SK-N-SH treated with all-trans-retinoic acid at 6 μM for 48 hours (cell line): ENCODE data around the gene CFAP100.

ENCODE experiments used
- ATAC-seq: fragments of 200-7000 bp; cut with Tn5 transposase; 3 replicates; pipeline ENCODE4 v1.9.1; 2020; ENCODE audit warnings: mild to moderate bottlenecking, moderate library complexity
- ARNTL ChIP-seq: fragments of 450-650 bp; formaldehyde crosslinking; IDR thresholded peaks from 2 replicates; pipeline ENCODE4 v1.5.0; 2020; ENCODE audit warnings: low read depth, mild to moderate bottlenecking, moderate library complexity, borderline replicate concordance
- BACH2 ChIP-seq: fragments of 250-450 bp; sonication (Bioruptor Pico); IDR thresholded peaks from 2 replicates; pipeline ENCODE4 v1.9.0; 2021; ENCODE audit warnings: mild to moderate bottlenecking, borderline replicate concordance
- CSDC2 ChIP-seq: fragments of 250-450 bp; sonication (Bioruptor Pico); IDR thresholded peaks from 2 replicates; pipeline ENCODE4 v1.5.0; 2020; ENCODE audit warnings: mild to moderate bottlenecking, moderate library complexity
- CSRNP3 ChIP-seq: fragments of 250-450 bp; sonication (Bioruptor Pico); IDR thresholded peaks from 2 replicates; pipeline ENCODE4 v1.5.1; 2021; ENCODE audit warnings: mild to moderate bottlenecking, moderate library complexity
- ESRRG ChIP-seq: fragments of 250-450 bp; sonication (Bioruptor Pico); IDR thresholded peaks from 2 replicates; pipeline ENCODE4 v1.6.1; 2021; ENCODE audit warnings: mild to moderate bottlenecking
- GLIS3 ChIP-seq: fragments of 250-450 bp; sonication (Bioruptor Pico); IDR thresholded peaks from 2 replicates; pipeline ENCODE4 v1.5.0; 2020; ENCODE audit warnings: mild to moderate bottlenecking, moderate library complexity
- OSR1 ChIP-seq: fragments of 250-450 bp; sonication (Bioruptor Pico); IDR thresholded peaks from 2 replicates; pipeline ENCODE4 v1.8.0; 2022; ENCODE audit warnings: moderate library complexity, mild to moderate bottlenecking, inconsistent platforms
- RARB ChIP-seq: fragments of 250-450 bp; sonication (Bioruptor Pico); IDR thresholded peaks from 2 replicates; pipeline ENCODE4 v1.8.0; 2021; ENCODE audit warnings: mild to moderate bottlenecking, moderate library complexity
- TCF4 ChIP-seq: fragments of 250-450 bp; sonication (Bioruptor Pico); IDR thresholded peaks from 2 replicates; pipeline ENCODE4 v1.8.0; 2021; ENCODE audit warnings: mild to moderate bottlenecking, moderate library complexity, borderline replicate concordance
- TOX ChIP-seq: fragments of 250-450 bp; sonication (Bioruptor Pico); IDR thresholded peaks from 2 replicates; pipeline ENCODE4 v1.8.0; 2021; ENCODE audit warnings: mild to moderate bottlenecking, moderate library complexity, borderline replicate concordance
- ZC3H10 ChIP-seq: fragments of 250-450 bp; sonication (Bioruptor Pico); IDR thresholded peaks from 2 replicates; pipeline ENCODE4 v1.5.1; 2021; ENCODE audit warnings: mild to moderate bottlenecking, moderate library complexity
- ZFP30 ChIP-seq: fragments of 450-650 bp; formaldehyde crosslinking; IDR thresholded peaks from 2 replicates; pipeline ENCODE4 v1.5.0; 2022; ENCODE audit warnings: mild to moderate bottlenecking, moderate library complexity
- ZNF565 ChIP-seq: fragments of 450-650 bp; formaldehyde crosslinking; conservative IDR thresholded peaks from 2 replicates; pipeline ENCODE4 v1.5.0; 2020; ENCODE audit warnings: low read depth, mild to moderate bottlenecking, moderate library complexity
- ZNF70 ChIP-seq: fragments of 450-650 bp; formaldehyde crosslinking; IDR thresholded peaks from 2 replicates; pipeline ENCODE4 v1.5.0; 2020; ENCODE audit warnings: mild to moderate bottlenecking, moderate library complexity
- ZNF8 ChIP-seq: fragments of 450-650 bp; formaldehyde crosslinking; IDR thresholded peaks from 2 replicates; pipeline ENCODE4 v1.5.0; 2020; ENCODE audit warnings: mild to moderate bottlenecking, moderate library complexity
- TF ChIP-seq, protein P1 (sequence below): fragments of 250-450 bp; sonication (Bioruptor Pico); IDR thresholded peaks from 2 replicates; pipeline ENCODE4 v1.8.0; 2021; ENCODE audit warnings: low read depth, mild to moderate bottlenecking, moderate library complexity, borderline replicate concordance
- TF ChIP-seq, protein P2 (sequence below): fragments of 250-450 bp; sonication (Bioruptor Pico); IDR thresholded peaks from 2 replicates; pipeline ENCODE4 v1.8.0; 2020; ENCODE audit warnings: mild to moderate bottlenecking, moderate library complexity, borderline replicate concordance
- TF ChIP-seq, protein P3 (sequence below): fragments of 250-450 bp; sonication (Bioruptor Pico); IDR thresholded peaks from 2 replicates; pipeline ENCODE4 v1.5.0; 2020; ENCODE audit warnings: mild to moderate bottlenecking, moderate library complexity

The CFAP100 gene

GRCh38 chr3:126417515-126417914 lies 22.8 kb downstream of the CFAP100 start:
- TF ChIP-seq BACH2: no peak
- TF ChIP-seq TOX: no peak
- no peak for TF ChIP-seq OSR1 (CRISPR knock-in tag)
- no peak for TF ChIP-seq GLIS3
- TF ChIP-seq, all 23 proteins: peak for 0
- ATAC-seq: no peak

- no peak for ATAC-seq
- TF ChIP-seq TOX (no peak), RARB (no peak), TCF4 (CRISPR knock-in tag) (no peak), BACH2 (no peak)
Observed at GRCh38 chr3:126417981-126418530, 23.3 kb downstream of the CFAP100 start.

DNA sequence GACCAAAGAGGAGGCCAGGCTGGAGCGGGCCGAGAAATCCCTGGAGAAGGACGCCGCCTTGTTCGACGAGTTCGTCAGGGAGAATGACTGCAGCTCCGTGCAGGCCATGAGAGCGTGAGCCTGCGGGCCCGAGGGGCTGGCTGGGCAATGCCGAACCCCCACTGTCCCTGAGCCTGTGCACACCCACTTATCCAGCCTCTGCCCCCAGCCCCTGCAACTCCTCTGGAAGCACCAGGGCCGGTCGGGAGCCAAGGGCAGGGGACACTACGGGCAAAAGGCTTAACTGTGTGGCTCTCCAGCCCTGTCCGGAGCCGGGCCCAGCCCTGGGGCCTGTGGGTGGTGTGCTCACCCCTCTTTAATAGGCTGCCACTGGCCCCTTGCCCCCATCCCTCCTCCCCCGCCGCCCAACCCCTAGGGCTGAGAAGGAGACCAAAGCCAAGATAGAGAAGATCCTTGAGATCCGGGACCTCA lies 24.0 kb downstream of the CFAP100 start:
- TF ChIP-seq ZC3H10 (CRISPR knock-in tag) (no peak), OSR1 (CRISPR knock-in tag) (no peak), ZNF8 (no peak), CSRNP3 (CRISPR knock-in tag) (no peak), BACH2 (no peak), ESRRG (CRISPR knock-in tag) (no peak), RARB (no peak), TOX (no peak), ZNF565 (CRISPR knock-in tag) (no peak), CSDC2 (CRISPR knock-in tag) (no peak), ZFP30 (CRISPR knock-in tag) (no peak), ZNF70 (no peak), ARNTL (CRISPR knock-in tag) (no peak)
- TF ChIP-seq, protein P1, sequence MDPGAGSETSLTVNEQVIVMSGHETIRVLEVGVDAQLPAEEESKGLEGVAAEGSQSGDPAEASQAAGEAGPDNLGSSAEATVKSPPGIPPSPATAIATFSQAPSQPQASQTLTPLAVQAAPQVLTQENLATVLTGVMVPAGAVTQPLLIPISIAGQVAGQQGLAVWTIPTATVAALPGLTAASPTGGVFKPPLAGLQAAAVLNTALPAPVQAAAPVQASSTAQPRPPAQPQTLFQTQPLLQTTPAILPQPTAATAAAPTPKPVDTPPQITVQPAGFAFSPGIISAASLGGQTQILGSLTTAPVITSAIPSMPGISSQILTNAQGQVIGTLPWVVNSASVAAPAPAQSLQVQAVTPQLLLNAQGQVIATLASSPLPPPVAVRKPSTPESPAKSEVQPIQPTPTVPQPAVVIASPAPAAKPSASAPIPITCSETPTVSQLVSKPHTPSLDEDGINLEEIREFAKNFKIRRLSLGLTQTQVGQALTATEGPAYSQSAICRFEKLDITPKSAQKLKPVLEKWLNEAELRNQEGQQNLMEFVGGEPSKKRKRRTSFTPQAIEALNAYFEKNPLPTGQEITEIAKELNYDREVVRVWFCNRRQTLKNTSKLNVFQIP (CRISPR knock-in tag): no peak
- TF ChIP-seq, protein P2, sequence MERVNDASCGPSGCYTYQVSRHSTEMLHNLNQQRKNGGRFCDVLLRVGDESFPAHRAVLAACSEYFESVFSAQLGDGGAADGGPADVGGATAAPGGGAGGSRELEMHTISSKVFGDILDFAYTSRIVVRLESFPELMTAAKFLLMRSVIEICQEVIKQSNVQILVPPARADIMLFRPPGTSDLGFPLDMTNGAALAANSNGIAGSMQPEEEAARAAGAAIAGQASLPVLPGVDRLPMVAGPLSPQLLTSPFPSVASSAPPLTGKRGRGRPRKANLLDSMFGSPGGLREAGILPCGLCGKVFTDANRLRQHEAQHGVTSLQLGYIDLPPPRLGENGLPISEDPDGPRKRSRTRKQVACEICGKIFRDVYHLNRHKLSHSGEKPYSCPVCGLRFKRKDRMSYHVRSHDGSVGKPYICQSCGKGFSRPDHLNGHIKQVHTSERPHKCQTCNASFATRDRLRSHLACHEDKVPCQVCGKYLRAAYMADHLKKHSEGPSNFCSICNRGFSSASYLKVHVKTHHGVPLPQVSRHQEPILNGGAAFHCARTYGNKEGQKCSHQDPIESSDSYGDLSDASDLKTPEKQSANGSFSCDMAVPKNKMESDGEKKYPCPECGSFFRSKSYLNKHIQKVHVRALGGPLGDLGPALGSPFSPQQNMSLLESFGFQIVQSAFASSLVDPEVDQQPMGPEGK: no peak
- TF ChIP-seq, protein P3, sequence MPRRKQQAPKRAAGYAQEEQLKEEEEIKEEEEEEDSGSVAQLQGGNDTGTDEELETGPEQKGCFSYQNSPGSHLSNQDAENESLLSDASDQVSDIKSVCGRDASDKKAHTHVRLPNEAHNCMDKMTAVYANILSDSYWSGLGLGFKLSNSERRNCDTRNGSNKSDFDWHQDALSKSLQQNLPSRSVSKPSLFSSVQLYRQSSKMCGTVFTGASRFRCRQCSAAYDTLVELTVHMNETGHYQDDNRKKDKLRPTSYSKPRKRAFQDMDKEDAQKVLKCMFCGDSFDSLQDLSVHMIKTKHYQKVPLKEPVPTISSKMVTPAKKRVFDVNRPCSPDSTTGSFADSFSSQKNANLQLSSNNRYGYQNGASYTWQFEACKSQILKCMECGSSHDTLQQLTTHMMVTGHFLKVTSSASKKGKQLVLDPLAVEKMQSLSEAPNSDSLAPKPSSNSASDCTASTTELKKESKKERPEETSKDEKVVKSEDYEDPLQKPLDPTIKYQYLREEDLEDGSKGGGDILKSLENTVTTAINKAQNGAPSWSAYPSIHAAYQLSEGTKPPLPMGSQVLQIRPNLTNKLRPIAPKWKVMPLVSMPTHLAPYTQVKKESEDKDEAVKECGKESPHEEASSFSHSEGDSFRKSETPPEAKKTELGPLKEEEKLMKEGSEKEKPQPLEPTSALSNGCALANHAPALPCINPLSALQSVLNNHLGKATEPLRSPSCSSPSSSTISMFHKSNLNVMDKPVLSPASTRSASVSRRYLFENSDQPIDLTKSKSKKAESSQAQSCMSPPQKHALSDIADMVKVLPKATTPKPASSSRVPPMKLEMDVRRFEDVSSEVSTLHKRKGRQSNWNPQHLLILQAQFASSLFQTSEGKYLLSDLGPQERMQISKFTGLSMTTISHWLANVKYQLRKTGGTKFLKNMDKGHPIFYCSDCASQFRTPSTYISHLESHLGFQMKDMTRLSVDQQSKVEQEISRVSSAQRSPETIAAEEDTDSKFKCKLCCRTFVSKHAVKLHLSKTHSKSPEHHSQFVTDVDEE (CRISPR knock-in tag): no peak

GRCh38 chr3:126419151-126419703 lies 24.5 kb downstream of the CFAP100 start:
- ATAC-seq: no peak
- TF ChIP-seq, protein P3 (CRISPR knock-in tag): no peak
- TF ChIP-seq ESRRG (CRISPR knock-in tag) (no peak), RARB (no peak), GLIS3 (no peak), TCF4 (CRISPR knock-in tag) (no peak), ZNF565 (CRISPR knock-in tag) (no peak)

More for the DNA sequence above, 24.0 kb downstream of the CFAP100 start:
- ATAC-seq: no peak
